ENCODE measurements around the gene ASL. TPM values are rescaled to one million over a fixed set of nuclear protein-coding genes. Genes with fewer than 3 reads are reported as not detected.

The ASL gene
- polyA plus RNA-seq, 2 of the 4 experiments (the other 2 are of a cell fraction) = 20.2 to 23.4 TPM

DNA sequence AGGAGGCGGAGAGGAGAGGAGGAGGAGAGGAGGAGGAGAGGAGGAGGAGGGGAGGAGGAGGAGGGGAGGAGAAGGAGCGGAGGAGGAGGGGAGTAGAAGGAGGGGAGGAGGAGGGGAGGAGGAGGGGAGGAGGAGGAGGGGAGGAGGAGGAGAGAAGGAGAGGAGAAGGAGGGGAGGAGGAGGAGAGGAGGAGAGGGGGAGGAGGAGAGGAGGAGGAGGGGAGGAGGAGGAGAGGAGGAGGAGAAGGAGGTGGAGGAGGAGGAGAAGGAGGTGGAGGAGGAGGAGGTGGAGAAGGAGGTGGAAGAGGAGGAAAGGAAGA is 23.6 kb downstream of the ASL start:
- no peak for TF ChIP-seq NR3C1 (IDR thresholded peaks at IDR 0.05)
- TF ChIP-seq, protein P1, sequence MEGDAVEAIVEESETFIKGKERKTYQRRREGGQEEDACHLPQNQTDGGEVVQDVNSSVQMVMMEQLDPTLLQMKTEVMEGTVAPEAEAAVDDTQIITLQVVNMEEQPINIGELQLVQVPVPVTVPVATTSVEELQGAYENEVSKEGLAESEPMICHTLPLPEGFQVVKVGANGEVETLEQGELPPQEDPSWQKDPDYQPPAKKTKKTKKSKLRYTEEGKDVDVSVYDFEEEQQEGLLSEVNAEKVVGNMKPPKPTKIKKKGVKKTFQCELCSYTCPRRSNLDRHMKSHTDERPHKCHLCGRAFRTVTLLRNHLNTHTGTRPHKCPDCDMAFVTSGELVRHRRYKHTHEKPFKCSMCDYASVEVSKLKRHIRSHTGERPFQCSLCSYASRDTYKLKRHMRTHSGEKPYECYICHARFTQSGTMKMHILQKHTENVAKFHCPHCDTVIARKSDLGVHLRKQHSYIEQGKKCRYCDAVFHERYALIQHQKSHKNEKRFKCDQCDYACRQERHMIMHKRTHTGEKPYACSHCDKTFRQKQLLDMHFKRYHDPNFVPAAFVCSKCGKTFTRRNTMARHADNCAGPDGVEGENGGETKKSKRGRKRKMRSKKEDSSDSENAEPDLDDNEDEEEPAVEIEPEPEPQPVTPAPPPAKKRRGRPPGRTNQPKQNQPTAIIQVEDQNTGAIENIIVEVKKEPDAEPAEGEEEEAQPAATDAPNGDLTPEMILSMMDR (IDR thresholded peaks at IDR 0.05) = no peak
- TF ChIP-seq EHMT2 (IDR thresholded peaks at IDR 0.05; ENCODE audit: low read depth) = no peak
- no peak for TF ChIP-seq HOXB13 (CRISPR knock-in tag; IDR thresholded peaks at IDR 0.05; ENCODE audit: low read depth)
- no peak for TF ChIP-seq GATA3 (IDR thresholded peaks at IDR 0.05; ENCODE audit: borderline replicate concordance)
- TF ChIP-seq CHD4 (IDR thresholded peaks at IDR 0.05; ENCODE audit: borderline replicate concordance) = no peak
- no peak for TF ChIP-seq MAX (IDR thresholded peaks at IDR 0.05)
- no peak for TF ChIP-seq FOXS1 (CRISPR knock-in tag; IDR thresholded peaks at IDR 0.05)
- TF ChIP-seq NFE2L2 (conservative IDR thresholded peaks at IDR 0.05; ENCODE audit: low read length) = no peak
- no peak for TF ChIP-seq JUN (IDR thresholded peaks at IDR 0.05)
- TF ChIP-seq RAD21 (conservative IDR thresholded peaks at IDR 0.05 in 1 of 2, IDR thresholded peaks at IDR 0.05 in 1 of 2) = no peak
- TF ChIP-seq SREBF2 (IDR thresholded peaks at IDR 0.05) = no peak
- TF ChIP-seq MAZ (IDR thresholded peaks at IDR 0.05; ENCODE audit: borderline replicate concordance, low read depth, low read length) = no peak
- WGBS (ENCODE audit: missing lambda C conversion rate) = no CpG with 5 or more reads among the region's 2 CpGs
- Histone ChIP-seq H3K4me1 (peaks cover 17% of the 10 kb centered on the region), H3K4me3 (peak overlapping the region; percentile 45; the same call in 2 of the 3 replicates), H3K9me3 (no peaks in the 10 kb centered on the region), H3K4me2 (peak overlapping the region; percentile 89), H3K27ac (peak overlapping the region; percentile 95 to 97)
- ATAC-seq (no peak), DNase-seq (ENCODE audit: low read depth in 1 of 2, low spot score in 1 of 2) (peak in 1 of 2 experiments; percentile 50), FAIRE-seq (no peak)
- ChIA-PET CTCF (no interaction called here), POLR2A (no interaction called here)

DNA sequence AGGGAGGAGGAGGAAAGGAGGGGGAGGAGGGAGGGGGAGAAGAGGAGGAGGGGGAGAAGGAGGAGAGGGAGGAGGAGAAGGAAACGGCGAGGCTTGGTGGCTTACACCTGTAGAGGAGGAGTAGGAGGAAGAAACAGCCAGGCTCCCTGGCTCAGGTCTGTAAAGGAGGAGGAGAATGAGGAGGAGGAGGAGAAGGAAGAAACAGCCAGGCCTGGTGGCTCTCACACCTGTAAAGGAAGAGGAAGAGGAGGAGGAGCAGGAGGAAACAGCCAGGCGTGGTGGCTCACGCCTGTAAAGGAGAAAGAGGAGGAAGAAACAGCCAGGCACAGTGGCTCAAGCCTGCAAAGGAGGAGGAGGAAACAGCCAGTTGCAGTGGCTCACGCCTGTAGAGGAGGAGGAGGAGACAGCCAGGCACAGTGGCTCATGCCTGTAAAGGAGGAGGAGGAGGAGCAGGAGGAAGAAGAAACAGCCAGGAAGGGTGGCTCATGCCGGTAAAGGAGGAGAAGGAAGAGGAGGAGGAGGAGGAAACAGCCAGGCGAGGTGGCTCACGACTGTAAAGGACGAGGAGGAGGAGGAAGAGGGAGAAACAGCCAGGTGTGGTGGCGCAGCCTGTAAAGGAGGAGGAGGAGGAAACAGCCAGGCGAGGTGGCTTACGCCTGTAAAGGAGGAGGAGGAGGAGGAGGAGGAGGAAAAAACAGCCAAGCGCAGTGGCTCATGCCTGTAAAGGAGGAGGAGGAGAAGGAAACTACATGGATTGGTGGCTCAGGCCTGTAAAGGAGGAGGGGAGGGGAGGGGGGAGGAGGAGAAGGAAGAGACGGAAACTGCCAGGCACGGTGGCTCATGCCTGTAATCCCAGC is 24.2 kb downstream of the ASL start:
- FAIRE-seq (no peak), DNase-seq (ENCODE audit: low read depth in 1 of 2, low spot score in 1 of 2) (peak; percentile 54 to 92), ATAC-seq (peak; percentile 94 to 95)
- ChIA-PET POLR2A (interaction anchor here (0.7 to 1.3 kb wide), 2 partner anchors 15 to 69 kb away, joined by 3 to 8 read pairs; partner anchors contain the start of gene CRCP), CTCF (no interaction called here)
- Histone ChIP-seq H3K27ac (peak overlapping the region; percentile 95 to 97), H3K4me1 (peaks cover 19% of the 10 kb centered on the region), H3K4me2 (peak overlapping the region; percentile 89), H3K9me3 (no peaks in the 10 kb centered on the region), H3K4me3 (peak overlapping the region; percentile 45)
- TF ChIP-seq TP53 (CRISPR knock-in tag; IDR thresholded peaks at IDR 0.05) = no peak
- peak; percentile 41; the same call in 1 of the 2 replicates for TF ChIP-seq MAX (IDR thresholded peaks at IDR 0.05)
- TF ChIP-seq NPAS2 (CRISPR knock-in tag; IDR thresholded peaks at IDR 0.05; ENCODE audit: borderline replicate concordance) = no peak
- TF ChIP-seq HDAC2 (IDR thresholded peaks at IDR 0.05) = peak; percentile 54; the same call in 1 of the 2 replicates
- peak; percentile 27; the same call in 1 of the 2 replicates for TF ChIP-seq KDM1A (IDR thresholded peaks at IDR 0.05; ENCODE audit: low read depth)
- peak; percentile 43 for TF ChIP-seq FOSB (CRISPR knock-in tag; IDR thresholded peaks at IDR 0.05)
- 0 out of 2 replicates have a peak, but pooled peaks have one; percentile 48 for TF ChIP-seq RCOR1 (IDR thresholded peaks at IDR 0.05; ENCODE audit: low read depth, low read length)
- TF ChIP-seq RARB (CRISPR knock-in tag; IDR thresholded peaks at IDR 0.05) = no peak
- TF ChIP-seq PBX3 (IDR thresholded peaks at IDR 0.05) = no peak; the same call in 1 of the 2 replicates
- 0 out of 2 replicates have a peak, but pooled peaks have one; percentile 29 for TF ChIP-seq MAZ (IDR thresholded peaks at IDR 0.05; ENCODE audit: borderline replicate concordance, low read depth, low read length)
- peak; percentile 28; the same call in 1 of the 3 replicates for TF ChIP-seq SMC3 (IDR thresholded peaks at IDR 0.05)
- TF ChIP-seq BHLHE40 (IDR thresholded peaks at IDR 0.05; ENCODE audit: low read depth, low read length) = no peak
- TF ChIP-seq EHF (CRISPR knock-in tag; IDR thresholded peaks at IDR 0.05) = peak; percentile 81; the same call in 1 of the 2 replicates
- TF ChIP-seq HOXA7 (CRISPR knock-in tag; IDR thresholded peaks at IDR 0.05) = peak; percentile 61; the same call in 1 of the 2 replicates
- TF ChIP-seq MAFK (IDR thresholded peaks at IDR 0.05; ENCODE audit: partially characterized antibody) = no peak
- TF ChIP-seq JUN (IDR thresholded peaks at IDR 0.05) = peak in 1 of 2 experiments; percentile 60; a peak in 2 of 5 replicates
- no peak for TF ChIP-seq RFX5 (IDR thresholded peaks at IDR 0.05)
- peak; percentile 46; the same call in 1 of the 2 replicates for TF ChIP-seq HOXB13 (CRISPR knock-in tag; IDR thresholded peaks at IDR 0.05; ENCODE audit: low read depth)
- TF ChIP-seq POLR2A (IDR thresholded peaks at IDR 0.05; ENCODE audit: low read length) = peak; percentile 31; the same call in 1 of the 2 replicates
- TF ChIP-seq MYC (IDR thresholded peaks at IDR 0.05; ENCODE audit: borderline replicate concordance, low read length) = no peak
- TF ChIP-seq CHD4 (IDR thresholded peaks at IDR 0.05; ENCODE audit: borderline replicate concordance) = no peak
- no peak for TF ChIP-seq KDM5A (IDR thresholded peaks at IDR 0.05)
- TF ChIP-seq HEYL (CRISPR knock-in tag; IDR thresholded peaks at IDR 0.05) = no peak
- no peak for TF ChIP-seq ZSCAN20 (CRISPR knock-in tag; IDR thresholded peaks at IDR 0.05)
- WGBS (ENCODE audit: missing lambda C conversion rate) = under 1% methylated on average over 15 of the region's 15 CpGs
